ENCODE results near the gene TADA3.
A peak's percentile ranks its signal among the peaks of the same experiment; 100 is the strongest.

DNA sequence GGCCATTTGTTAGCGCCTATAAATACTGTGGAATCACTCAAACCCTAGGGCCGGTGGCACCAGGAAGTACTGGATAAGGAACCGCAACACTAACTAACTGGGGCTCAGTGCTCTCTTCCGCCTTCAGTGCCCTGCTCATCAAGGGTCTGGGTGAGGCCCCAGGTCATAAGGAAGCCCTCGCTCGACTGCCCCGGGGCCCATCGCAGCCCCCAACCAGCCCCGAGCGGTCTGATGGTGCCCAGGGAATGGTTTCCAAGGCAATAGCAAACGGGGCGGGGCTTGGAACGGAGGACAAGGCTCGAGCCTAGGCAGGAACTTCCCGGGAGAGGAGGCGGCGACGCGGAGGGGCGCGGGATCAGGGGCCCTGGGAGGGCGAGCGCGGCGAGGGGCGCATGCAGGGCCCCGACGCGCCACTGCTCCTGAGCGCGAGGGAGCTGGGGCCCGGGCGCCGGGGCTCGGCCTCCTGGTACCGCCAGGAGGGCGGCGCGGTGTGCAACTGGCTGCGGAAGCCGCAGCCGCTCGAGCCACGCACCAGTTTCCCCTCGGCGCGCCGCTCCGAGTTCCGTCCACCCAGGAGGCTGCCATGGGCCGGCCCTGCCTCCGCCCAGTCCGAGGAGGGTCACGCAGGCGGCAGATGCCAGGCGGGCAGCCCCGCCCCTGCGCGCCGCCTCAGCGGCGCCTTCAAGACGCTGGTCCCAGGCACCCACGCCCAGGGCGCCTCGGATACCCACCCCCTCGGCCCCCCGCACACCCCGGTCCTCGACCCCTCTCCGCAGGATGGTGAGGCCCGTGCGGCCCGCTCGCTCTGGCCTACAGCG, 17.6 kb upstream of the TADA3 start, which contains the start of gene TTLL3:
- peak; percentile 66 to 71 (median 68) for TF ChIP-seq POLR2A (IDR thresholded peaks at IDR 0.05)
- TF ChIP-seq, protein P1, sequence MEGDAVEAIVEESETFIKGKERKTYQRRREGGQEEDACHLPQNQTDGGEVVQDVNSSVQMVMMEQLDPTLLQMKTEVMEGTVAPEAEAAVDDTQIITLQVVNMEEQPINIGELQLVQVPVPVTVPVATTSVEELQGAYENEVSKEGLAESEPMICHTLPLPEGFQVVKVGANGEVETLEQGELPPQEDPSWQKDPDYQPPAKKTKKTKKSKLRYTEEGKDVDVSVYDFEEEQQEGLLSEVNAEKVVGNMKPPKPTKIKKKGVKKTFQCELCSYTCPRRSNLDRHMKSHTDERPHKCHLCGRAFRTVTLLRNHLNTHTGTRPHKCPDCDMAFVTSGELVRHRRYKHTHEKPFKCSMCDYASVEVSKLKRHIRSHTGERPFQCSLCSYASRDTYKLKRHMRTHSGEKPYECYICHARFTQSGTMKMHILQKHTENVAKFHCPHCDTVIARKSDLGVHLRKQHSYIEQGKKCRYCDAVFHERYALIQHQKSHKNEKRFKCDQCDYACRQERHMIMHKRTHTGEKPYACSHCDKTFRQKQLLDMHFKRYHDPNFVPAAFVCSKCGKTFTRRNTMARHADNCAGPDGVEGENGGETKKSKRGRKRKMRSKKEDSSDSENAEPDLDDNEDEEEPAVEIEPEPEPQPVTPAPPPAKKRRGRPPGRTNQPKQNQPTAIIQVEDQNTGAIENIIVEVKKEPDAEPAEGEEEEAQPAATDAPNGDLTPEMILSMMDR (IDR thresholded peaks at IDR 0.05): peak in 2 of 7 experiments; percentile 9 to 28
